HG02678 (cell line): ENCODE data around the gene SMIM43.

Source experiments
- ATAC-seq: cut with Tn5 transposase; IDR thresholded peaks from one replicate; pipeline ENCODE4 v1.9.1; 2021; ENCODE audit warnings: mild to moderate bottlenecking, moderate library complexity; ENCODE audit not compliant: unreplicated experiment

The SMIM43 gene

DNA sequence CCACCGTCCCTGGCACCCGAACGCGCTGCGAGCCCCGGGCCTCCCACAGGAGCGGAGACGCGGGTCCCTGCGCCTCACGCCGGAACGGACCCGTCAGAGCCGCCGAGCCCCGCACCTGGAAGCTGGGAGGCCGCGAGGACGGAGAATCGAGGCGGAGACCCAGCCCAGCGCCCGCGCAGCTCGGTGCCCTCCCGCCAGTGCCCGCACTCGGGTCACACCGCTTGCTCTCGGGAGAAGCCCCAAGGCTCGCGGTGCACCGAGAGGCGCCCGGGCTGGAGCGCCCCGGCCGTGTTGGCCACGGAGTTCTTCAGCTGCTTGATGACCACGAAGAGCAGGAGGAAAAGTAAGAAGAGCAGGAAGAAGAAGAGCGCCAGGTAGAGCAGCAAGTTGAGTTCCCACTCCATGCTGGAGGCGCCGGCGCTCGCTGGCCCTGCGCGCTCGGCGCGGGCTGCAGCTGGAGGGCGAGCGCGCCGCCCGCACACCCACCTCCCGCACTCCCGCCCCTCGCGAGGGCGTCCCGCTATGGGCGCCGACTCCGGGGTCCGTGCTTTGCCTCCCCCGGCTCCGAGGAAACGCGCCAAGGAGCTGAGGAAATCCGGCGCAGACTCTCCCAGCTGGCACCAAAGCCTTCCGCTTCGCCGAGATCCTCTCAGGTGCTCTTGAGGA lies at the start of gene SMIM43:
Gene SMIM43, minus strand, starts transcription at position 463 of the 666 bp plus-strand sequence. Its CDS starts 59 bp downstream, at position 404.
- ATAC-seq = no peak

DNA sequence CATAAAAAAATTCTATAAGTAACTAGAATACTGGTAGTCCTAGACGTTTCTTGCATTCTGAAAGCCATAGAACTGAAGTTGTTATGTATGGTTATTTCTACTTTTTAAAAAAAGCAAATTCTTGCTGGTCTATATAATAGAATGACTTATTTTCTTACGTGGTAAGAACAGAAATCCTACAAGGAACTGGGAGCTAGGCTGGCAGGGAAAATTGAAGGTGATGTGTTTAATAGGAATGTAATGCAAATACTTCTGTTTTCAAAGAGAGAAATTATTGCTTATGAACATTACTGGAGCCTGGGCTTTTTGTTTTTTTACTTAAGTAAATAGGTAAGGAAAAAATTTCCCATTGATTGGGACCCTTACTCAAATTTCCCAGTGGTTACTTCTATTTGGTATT lies 49.8 kb upstream of the SMIM43 start:
- no peak for ATAC-seq

DNA sequence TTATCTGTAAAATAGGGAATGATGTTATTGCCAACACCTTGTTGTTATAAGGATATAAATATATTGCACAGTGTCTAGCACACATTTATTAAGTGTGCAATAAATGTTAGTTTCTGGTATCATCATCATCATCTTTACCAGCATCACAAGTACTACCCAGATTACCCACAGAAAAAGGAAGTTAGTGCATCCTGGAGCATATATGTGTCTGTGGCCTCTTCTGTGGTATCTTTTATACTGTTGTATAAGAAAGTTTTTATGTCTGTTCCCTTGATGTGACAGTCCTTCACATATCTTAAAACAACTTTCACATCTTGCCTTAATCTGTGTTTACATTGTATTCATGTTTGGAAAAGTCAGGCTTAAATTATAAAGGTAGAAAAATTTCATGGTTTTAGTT lies 46.2 kb upstream of the SMIM43 start:
- ATAC-seq = no peak

DNA sequence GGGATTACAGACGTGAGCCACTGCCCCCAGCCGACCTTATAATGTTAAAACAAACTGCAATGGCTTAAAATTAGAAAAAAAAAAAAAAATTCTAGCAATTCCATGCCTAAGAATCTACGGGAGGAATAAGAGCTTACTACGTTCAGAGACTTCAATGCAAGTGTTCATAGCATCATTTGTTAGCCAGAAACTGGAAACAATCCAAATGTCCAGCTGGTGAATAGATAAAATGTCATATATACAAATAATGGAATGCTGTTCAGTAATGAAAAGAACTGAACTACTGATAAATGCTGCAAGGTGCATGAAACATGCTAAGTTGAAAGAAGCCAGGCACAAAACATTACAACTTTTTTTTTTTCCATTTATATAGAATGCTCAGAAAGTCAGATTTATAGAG lies 41.4 kb upstream of the SMIM43 start:
- no peak for ATAC-seq

DNA sequence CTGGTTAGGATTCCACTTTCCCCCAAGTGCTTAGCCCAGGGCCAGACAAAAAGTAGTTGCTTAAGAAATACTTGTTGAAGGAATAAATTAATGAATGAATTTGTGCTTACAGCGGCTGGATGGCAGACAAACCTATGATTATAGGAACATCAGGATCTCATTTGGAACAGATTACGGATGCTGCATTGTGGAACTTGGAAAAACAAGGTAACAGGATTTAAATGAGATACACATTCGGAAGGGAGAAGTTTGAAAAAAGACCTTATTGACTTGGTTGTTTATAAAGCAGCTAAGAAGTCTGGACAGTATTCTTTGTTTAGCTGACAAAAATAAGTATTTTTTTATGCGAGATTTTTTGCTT lies 36.7 kb upstream of the SMIM43 start:
- no peak for ATAC-seq

DNA sequence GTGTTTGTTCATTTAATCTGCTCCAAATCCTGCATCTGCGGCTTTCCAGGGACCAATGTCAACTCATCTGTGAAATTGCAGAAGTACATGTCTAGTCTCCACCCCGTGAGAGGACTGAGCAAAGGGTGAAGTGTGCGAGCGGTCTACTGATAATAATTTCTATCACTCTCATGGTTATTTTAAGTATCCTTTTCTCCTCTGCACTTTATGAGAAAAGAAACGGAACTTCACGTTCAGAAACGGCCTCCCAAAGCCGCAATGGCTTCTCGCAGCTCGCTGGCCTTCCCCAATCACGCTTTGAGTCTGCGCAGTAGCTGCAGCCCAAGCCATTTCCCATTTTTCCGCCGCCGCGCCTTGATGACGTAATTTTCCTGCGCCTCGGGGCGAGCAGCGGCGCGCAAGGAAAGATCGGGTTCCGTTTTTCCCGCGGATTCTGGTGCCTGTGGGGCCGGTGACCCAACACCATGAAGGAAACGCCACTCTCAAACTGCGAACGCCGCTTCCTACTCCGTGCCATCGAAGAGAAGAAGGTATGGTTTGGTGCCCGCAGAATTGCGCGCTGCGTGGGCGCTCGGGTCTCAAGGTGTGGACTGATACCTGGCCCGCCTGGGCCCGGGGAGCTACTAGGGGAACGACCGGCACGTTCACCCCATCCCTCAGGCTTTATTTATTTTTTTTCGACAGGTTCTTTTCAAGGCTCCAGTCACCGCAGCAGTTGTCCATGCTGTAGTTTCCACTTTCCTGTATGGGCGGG lies 36.2 kb upstream of the SMIM43 start, which contains the start of gene EXOSC9:
Gene EXOSC9, plus strand, starts transcription at position 363 of the 754 bp plus-strand sequence. Its CDS starts 102 bp downstream, at position 465.
- peak; percentile 85 for ATAC-seq

DNA sequence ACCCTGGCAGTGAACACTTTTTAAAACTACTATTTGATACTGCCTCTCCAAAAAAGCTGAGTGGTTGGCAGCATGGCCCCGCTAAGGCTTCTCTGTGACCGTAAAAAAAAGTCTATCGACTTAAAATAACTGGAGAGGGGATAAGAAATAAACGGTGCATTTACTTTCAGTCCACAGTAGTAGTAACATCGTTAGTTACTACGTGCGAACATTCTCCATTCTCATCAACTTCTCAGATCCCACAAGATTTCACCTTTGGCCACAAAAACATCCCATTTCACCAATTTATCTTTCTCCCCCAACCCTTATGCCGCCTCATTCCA lies 35.6 kb upstream of the SMIM43 start:
- peak; percentile 29 for ATAC-seq

DNA sequence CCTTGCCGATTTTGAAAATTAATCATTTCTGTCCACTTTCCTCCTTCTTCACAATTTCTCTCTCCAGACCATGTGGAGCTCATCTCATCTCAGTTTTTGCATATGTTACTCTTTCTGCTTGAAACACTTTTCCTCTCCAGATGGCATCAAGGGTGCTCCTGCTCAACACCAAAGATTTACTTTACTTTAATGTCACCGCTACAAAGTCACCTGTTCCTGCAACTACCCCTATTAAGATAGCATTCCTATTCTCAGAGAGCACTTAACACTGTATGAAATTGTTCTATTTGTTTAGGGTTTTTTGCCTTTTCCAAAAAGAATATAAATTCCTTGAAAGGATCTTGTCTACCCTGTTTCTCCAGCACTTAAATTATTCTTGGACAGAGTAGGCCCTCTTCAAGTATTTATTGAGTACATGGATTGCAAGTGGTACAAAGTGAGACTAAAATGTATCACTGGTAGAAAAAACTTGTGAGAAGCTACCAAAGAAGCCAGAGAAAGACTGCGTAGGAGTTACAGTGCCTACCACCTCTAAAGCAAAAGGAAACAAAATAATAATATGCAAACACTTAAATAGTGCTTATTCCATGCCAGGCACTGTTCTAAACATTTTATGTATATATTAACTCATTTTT lies 35.0 kb upstream of the SMIM43 start:
- no peak for ATAC-seq

DNA sequence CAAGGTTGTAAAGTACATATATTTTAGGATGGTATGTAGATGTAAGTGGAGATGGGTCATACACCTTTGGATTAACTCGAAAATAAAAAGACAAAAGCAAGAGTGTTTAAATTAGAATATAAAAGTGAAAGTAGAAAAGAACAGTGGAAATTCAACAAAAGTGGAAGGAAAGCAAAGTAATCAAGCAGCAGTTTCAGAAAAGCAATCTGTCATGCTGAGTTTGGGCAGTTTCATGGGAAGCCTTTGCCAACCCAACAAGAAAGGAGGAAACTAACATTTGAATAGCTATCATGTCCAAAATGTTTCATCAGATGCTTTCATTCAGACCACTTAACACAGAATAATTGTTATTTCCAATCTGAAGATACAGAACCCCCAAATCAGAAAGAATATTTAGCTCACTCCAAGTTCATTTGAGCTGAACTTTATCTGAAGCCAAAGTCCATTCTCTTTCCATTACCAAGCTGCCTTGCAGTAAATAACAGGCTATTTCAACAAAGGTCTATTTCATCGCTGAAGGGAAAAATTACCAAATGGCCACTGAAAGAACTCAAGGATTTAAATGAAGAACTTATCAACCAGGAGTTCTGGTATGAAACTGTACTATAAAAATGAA lies 34.4 kb upstream of the SMIM43 start:
- ATAC-seq = no peak

DNA sequence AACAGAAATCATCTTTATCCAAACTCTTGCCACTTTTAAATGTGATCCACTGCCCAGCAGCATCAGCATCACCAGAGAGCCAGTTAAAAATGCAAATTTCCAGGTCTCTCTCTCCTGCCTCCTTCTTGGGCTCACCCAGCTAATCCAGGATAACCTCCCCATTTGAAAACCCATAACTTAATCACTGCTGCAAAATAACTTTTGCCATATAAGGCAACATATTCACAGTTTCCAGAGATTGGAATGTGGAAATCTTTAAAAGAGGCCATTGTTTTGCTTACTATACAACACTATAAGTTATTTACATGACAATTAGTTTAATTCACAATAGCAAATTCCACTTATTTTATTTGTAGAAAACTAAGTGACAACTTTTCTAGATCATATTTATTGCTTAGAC lies 31.3 kb upstream of the SMIM43 start:
- no peak for ATAC-seq

DNA sequence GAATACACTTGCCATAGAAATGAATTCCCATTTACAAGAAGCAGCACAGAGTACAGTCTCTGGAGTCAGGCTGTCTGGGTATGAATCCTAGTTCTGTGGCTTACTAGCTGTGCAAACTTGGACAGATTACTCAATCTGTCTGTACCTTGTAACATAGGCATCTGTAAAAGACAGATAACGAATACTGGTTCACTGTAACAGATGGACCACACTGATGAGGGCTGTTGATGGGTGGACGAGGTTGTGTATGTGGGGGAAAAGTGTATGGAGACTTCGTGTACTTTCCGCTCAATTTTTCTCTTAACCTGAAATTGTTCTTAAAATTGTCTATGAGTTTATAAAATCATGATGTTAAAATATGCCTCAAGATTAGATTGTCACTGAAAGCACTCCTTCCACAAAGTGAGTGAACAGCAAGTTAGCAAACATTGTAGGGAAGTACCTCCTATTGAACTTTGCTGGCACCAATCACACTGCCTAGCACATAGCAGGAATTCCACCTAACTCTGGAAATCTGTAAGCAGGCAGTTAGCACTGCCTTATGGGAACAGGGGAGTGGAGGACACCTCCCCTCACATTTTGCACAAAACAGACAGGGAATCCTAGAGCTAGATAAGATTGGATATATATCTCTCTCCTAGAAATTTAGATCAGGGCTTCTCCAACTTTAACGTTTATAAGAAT lies 29.7 kb upstream of the SMIM43 start:
- ATAC-seq = no peak

DNA sequence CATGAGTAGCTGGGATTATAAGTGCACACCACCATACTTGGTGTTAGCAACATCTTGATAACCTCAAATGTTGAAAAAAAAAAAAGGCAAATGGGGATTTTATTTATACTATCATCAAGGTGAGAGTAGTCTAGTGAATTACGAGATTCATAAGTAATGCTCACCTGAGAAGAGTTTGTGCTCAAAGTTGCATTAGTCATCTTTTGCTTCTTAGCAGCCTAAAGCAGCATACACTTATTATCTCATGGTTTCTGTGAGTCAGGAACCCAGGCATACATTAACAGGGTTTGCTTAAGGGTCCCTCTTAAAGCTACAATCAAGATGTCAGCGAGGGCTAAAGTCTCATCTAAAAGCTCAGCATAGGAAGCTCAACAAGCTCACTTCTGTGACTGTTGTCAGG lies 28.0 kb upstream of the SMIM43 start:
- ATAC-seq = no peak

DNA sequence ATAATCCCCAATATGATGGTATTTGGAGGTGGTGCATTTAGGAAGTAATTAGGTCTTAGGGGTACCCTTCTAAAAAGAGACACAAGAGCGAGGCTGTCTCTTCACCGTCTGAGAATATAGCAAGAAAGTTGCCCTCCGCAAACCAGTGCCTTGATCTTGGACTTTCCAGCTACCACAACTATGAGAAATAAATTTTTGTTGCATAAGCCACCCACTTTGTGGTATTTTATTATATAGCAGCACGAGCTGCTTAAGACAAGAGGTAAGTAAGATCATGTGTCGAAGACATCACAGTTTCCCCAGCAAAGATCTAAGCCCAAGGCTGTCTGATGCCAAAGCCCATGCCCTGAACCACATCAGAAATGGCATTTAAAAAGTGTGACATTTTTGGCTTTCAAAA lies 26.5 kb upstream of the SMIM43 start:
- ATAC-seq = no peak

DNA sequence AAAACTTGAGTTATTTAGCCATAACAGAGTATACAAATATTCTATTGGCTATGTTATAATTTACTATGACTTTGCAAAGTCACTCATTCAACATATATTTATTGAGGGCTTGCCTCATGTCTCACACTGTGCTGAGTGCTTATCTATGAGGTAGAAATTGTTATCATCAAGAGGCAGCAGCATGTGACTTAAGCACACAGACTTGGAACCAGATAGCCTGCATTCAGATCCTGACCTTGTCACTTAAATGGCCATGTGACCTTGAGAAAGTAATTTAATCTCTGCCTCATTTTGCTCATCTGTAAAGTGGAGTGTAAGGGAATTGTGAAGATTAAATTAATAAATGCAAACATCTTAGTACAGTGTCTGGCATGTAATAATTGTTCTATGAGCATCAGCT lies 26.0 kb upstream of the SMIM43 start:
- no peak for ATAC-seq

DNA sequence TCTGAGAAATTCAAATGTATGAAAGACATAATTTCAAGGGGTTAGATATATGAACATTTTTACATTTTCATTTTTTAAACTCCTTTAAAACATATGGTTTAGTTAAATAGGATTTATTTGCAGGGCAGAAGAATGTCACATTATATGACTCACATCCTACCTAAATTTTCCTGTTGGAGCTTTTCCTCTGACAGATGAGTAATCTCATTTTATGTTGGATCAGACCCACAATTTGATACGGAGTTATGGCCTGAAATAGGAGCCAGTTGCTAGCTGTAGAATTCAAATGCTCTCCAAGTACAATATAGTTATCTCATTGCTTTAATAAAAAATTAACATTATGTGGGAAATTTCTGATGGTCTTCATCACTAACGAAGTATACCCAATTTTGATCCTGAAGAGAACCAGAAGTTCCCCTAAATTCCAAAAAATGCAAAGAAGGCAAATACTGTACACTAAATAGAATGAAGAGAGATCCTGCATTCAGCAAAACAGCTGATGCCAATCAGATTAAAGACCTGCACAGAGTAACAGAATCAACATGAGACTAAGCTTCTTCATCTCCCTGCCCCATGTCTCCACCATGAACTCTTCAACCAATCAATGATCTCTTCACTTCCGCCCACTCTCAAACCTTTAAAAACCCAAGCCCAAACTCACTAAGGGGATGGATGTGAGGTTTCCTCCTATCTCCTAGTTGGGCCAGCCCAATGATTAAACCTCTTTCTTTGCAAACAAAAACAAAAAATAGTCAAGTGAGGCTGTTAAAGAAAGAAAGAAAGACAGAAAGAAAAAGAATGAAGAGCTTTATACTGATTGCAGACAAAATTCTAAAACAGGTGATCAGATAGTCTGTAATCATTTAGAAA lies 25.2 kb upstream of the SMIM43 start:
- no peak for ATAC-seq

DNA sequence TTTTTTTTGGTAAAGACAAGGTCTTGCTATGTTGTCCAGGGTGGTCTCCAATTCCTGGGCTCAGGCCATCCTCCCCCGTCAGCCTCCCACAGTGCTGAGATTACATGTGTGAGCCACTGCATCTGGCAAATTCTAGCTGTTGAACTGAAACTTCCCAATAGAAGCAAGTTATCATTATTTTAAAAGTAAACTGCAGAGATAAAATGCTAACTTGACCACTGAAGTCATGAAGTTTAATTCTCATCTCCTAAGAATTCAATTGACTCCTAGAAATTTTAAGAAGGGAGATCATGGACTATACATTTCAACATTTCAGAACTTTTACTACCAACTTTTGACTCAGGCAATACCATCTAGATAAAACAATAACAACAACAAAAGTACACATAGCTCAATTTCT lies 24.5 kb upstream of the SMIM43 start:
- no peak for ATAC-seq

DNA sequence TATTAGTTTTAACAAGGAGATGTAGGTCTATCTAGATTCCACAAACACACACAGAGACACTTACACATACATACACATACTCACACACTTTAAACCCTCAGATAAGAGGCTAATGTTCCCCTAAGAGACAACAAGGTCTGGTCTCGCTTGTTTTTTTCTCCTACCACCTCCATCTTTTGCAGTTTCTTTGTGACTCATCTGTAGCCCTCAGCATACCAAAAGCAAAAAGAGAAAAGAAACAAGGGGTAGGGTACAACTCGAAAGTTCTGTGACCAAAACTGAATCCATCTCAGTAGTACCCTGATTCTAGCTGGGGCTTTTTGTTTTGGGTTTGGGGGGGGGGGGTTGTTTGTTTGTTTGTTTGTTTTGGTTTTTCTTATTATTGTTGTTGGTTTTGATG lies 23.9 kb upstream of the SMIM43 start:
- ATAC-seq = peak; percentile 93

DNA sequence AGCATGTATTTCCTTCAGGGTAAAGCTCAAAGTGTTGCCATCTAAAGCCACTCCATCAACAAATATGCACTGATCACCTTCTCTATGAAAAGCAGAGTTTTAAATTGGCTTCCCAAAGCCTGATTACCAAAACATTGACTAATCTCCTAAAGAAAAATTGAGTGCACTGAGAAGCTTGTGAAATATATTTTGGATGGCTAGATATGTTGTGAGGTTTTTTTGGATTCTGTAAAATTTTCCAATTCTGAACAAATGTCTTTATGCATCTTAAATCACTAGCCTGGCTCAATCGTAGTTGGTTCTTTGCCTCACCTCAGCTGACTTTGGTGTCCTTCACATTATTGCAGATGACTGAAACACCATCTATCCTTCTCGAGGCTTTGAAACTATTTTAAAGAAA lies 21.3 kb upstream of the SMIM43 start:
- ATAC-seq = no peak

DNA sequence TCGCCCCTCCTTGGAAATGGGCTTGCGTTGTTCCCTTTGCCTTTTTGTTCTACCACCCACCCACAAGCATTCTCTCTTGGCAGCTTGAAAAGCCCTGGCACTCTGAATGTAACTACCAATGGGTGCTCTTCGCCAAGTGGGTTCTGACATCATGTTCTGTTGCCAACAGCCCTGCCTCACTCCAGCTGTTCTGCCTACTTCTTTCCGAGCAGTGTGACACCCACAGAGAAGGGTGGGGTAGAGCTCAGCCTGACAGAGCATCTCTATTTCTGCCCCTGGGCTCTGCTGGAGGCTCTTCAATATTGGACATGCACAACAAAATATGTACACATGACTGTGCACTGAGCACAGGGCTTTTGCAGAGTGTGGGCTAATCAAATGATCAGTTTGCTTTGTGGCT lies 20.5 kb upstream of the SMIM43 start:
- ATAC-seq = no peak

DNA sequence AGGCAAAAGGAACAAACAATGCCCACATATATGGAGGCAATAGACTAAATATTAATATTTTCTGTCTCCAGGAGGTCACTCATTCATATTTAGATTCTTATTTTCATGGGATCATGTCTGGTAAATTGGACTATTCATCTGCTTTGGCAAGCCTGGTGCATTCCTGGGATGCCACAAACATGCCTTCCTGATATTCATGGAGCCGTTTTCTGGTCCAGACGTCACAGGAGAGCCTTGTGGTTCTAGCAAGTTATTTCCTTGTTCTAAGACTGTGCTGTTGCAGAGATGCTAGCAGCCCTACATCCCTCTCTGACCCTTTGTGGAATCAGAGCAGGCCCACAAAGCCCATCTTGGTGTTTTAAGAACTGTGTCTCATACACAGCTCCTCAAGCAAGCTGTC lies 20.0 kb upstream of the SMIM43 start:
- no peak for ATAC-seq
